Measurements from ENCODE around the gene FUZ.

The FUZ gene

GRCh38 chr19:49837425-49837824, 24.3 kb upstream of the FUZ start:
- TF ChIP-seq TAF1 (IDR thresholded peaks at IDR 0.05; ENCODE audit: borderline replicate concordance, insufficient read depth, low read length) = no peak
- TF ChIP-seq SIN3A (IDR thresholded peaks at IDR 0.05; ENCODE audit: borderline replicate concordance, insufficient read depth, low read length) = no peak
- TF ChIP-seq FOXP2 (optimal IDR thresholded peaks at IDR 0.05; ENCODE audit: borderline replicate concordance, extremely low read depth, extremely low read length, insufficient read depth) = no peak
- TF ChIP-seq REST (IDR thresholded peaks at IDR 0.05; ENCODE audit: insufficient read depth in 1 of 2, low read depth in 2 of 2, low read length in 2 of 2) = no peak
- TF ChIP-seq POLR2AphosphoS5 (IDR thresholded peaks at IDR 0.05; ENCODE audit: low read depth, low read length) = no peak

GRCh38 chr19:49837009-49837310, 23.9 kb upstream of the FUZ start:
- no peak for TF ChIP-seq POLR2AphosphoS5 (IDR thresholded peaks at IDR 0.05; ENCODE audit: low read depth, low read length)
- no peak for TF ChIP-seq FOXP2 (optimal IDR thresholded peaks at IDR 0.05; ENCODE audit: borderline replicate concordance, extremely low read depth, extremely low read length, insufficient read depth)
- TF ChIP-seq SIN3A (IDR thresholded peaks at IDR 0.05; ENCODE audit: borderline replicate concordance, insufficient read depth, low read length) = no peak

GRCh38 chr19:49836176-49837008, 23.3 kb upstream of the FUZ start:
- no peak for TF ChIP-seq SIN3A (IDR thresholded peaks at IDR 0.05; ENCODE audit: borderline replicate concordance, insufficient read depth, low read length)
- no peak for TF ChIP-seq REST (IDR thresholded peaks at IDR 0.05; ENCODE audit: insufficient read depth in 1 of 2, low read depth in 2 of 2, low read length in 2 of 2)
- TF ChIP-seq FOXP2 (optimal IDR thresholded peaks at IDR 0.05; ENCODE audit: borderline replicate concordance, extremely low read depth, extremely low read length, insufficient read depth) = no peak
- TF ChIP-seq POLR2AphosphoS5 (IDR thresholded peaks at IDR 0.05; ENCODE audit: low read depth, low read length) = no peak
- TF ChIP-seq TAF1 (IDR thresholded peaks at IDR 0.05; ENCODE audit: borderline replicate concordance, insufficient read depth, low read length) = no peak

- TF ChIP-seq FOXP2 (optimal IDR thresholded peaks at IDR 0.05; ENCODE audit: borderline replicate concordance, extremely low read depth, extremely low read length, insufficient read depth) (no peak), POLR2AphosphoS5 (IDR thresholded peaks at IDR 0.05; ENCODE audit: low read depth, low read length) (no peak), REST (IDR thresholded peaks at IDR 0.05; ENCODE audit: insufficient read depth in 1 of 2, low read depth in 2 of 2, low read length in 2 of 2) (no peak), SIN3A (IDR thresholded peaks at IDR 0.05; ENCODE audit: borderline replicate concordance, insufficient read depth, low read length) (no peak), TAF1 (IDR thresholded peaks at IDR 0.05; ENCODE audit: borderline replicate concordance, insufficient read depth, low read length) (no peak)
Measured at GRCh38 chr19:49835562-49835961, 22.5 kb upstream of the FUZ start.

GRCh38 chr19:49833599-49833998, 20.5 kb upstream of the FUZ start:
- TF ChIP-seq POLR2AphosphoS5 (IDR thresholded peaks at IDR 0.05; ENCODE audit: low read depth, low read length) (no peak), REST (IDR thresholded peaks at IDR 0.05; ENCODE audit: insufficient read depth in 1 of 2, low read depth in 2 of 2, low read length in 2 of 2) (no peak), TAF1 (IDR thresholded peaks at IDR 0.05; ENCODE audit: borderline replicate concordance, insufficient read depth, low read length) (no peak), SIN3A (IDR thresholded peaks at IDR 0.05; ENCODE audit: borderline replicate concordance, insufficient read depth, low read length) (no peak), FOXP2 (optimal IDR thresholded peaks at IDR 0.05; ENCODE audit: borderline replicate concordance, extremely low read depth, extremely low read length, insufficient read depth) (no peak)
